Measurements from ENCODE around the gene DBP.

DNA sequence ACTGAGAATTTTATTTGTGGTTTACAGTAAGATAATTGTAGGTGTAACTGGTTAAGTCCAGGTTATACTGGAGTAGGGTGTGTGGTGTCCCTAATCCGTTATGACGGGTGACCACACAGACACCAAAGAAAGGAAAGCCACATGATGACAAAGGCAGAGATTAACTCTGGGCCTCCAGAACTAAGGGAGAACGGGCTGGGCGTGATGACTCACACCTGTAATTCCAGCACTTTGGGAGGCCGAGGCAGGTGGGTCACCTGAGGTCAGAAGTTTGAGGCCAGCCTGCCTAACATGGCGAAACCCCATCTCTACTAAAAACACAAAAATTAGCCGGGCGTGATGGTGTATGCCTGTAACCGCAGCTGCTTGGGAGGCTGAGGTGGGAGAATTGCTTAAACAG, 48.4 kb upstream of the DBP start:
- TF ChIP-seq, protein P1, sequence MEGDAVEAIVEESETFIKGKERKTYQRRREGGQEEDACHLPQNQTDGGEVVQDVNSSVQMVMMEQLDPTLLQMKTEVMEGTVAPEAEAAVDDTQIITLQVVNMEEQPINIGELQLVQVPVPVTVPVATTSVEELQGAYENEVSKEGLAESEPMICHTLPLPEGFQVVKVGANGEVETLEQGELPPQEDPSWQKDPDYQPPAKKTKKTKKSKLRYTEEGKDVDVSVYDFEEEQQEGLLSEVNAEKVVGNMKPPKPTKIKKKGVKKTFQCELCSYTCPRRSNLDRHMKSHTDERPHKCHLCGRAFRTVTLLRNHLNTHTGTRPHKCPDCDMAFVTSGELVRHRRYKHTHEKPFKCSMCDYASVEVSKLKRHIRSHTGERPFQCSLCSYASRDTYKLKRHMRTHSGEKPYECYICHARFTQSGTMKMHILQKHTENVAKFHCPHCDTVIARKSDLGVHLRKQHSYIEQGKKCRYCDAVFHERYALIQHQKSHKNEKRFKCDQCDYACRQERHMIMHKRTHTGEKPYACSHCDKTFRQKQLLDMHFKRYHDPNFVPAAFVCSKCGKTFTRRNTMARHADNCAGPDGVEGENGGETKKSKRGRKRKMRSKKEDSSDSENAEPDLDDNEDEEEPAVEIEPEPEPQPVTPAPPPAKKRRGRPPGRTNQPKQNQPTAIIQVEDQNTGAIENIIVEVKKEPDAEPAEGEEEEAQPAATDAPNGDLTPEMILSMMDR (IDR thresholded peaks at IDR 0.05; ENCODE audit: low read depth, low read length): no peak
- no peak for TF ChIP-seq EZH2phosphoT487 (IDR thresholded peaks at IDR 0.05; ENCODE audit: low read depth)
